Liver (tissue), 9 donors: ENCODE measurements around the gene PUSL1. TPM values are rescaled to one million over a fixed set of nuclear protein-coding genes. Genes with fewer than 3 reads are reported as not detected.

Experiments
- DNase-seq: peaks from one replicate; pipeline ENCODE4 v3.0.0-alpha.2; 2017; ENCODE audit warnings: low spot score
- H3K27ac ChIP-seq, 2 donors: one replicate each; pipeline ENCODE4 v1.7.0; 2013; ENCODE audit warnings: inconsistent platforms in 2 of 2, low read length in 2 of 2, control low read depth in 1 of 2, low read depth in 1 of 2, mild to moderate bottlenecking in 1 of 2
- H3K27me3 ChIP-seq, 4 donors: one replicate each; pipeline versions ENCODE4 v1.6.1 to v1.7.0; 2013; ENCODE audit warnings: low read length in 3 of 4, inconsistent platforms in 1 of 4, mild to moderate bottlenecking in 1 of 4, moderate library complexity in 1 of 4; ENCODE audit not compliant: control insufficient read depth in 4 of 4, insufficient read depth in 4 of 4
- H3K36me3 ChIP-seq, 4 donors: one replicate each; pipeline versions ENCODE4 v1.6.1 to v1.7.0; 2013; ENCODE audit warnings: low read length in 3 of 4, mild to moderate bottlenecking in 3 of 4, low read depth in 1 of 4, moderate library complexity in 1 of 4; ENCODE audit not compliant: control insufficient read depth in 4 of 4, insufficient read depth in 3 of 4
- H3K4me1 ChIP-seq, 4 donors: one replicate each; pipeline versions ENCODE4 v1.6.1 to v1.7.0; 2013; ENCODE audit warnings: low read length in 3 of 4, mild to moderate bottlenecking in 3 of 4, moderate library complexity in 1 of 4; ENCODE audit not compliant: control insufficient read depth in 4 of 4, insufficient read depth in 4 of 4
- H3K4me3 ChIP-seq, 3 donors: one replicate each; pipeline versions ENCODE4 v1.6.1 to v1.7.0; 2013; ENCODE audit warnings: low read length in 3 of 3, control low read depth in 1 of 3, low read depth in 1 of 3, mild to moderate bottlenecking in 1 of 3
- H3K9ac ChIP-seq, 2 donors: one replicate each; pipeline ENCODE4 v1.7.0; 2013; ENCODE audit warnings: low read length in 2 of 2, mild to moderate bottlenecking in 2 of 2, moderate library complexity in 2 of 2, control low read depth in 1 of 2, low read depth in 1 of 2
- H3K9me3 ChIP-seq, 4 donors: one replicate each; pipeline versions ENCODE4 v1.6.1 to v1.7.0; 2013; ENCODE audit warnings: low read length in 3 of 4; ENCODE audit not compliant: control insufficient read depth in 4 of 4
- ATF3 ChIP-seq: IDR thresholded peaks from 2 replicates; pipeline ENCODE4 v1.6.1; 2016; ENCODE audit warnings: antibody characterized with exemption
- CTCF ChIP-seq: fragments of 150-350 bp; IDR thresholded peaks from 2 replicates; pipeline ENCODE4 v1.5.1; 2017; ENCODE audit warnings: improper control_type of control experiment, low read depth, low read length; ENCODE audit not compliant: missing input control
- EGR1 ChIP-seq, 2 donors: IDR thresholded peaks; 2 replicates each; pipeline ENCODE4 v1.6.1; 2016 to 2018; ENCODE audit warnings: antibody characterized with exemption in 2 of 2, low read depth in 2 of 2
- FOXA1 ChIP-seq: IDR thresholded peaks from 2 replicates; pipeline ENCODE4 v1.6.1; 2016; ENCODE audit warnings: antibody characterized with exemption
- FOXA2 ChIP-seq: IDR thresholded peaks from 2 replicates; pipeline ENCODE4 v1.6.1; 2016; ENCODE audit warnings: antibody characterized with exemption
- GABPA ChIP-seq, 2 donors: IDR thresholded peaks in 1 of 2; conservative IDR thresholded peaks in 1 of 2; 2 replicates each; pipeline ENCODE4 v1.6.1; 2016; ENCODE audit warnings: antibody characterized with exemption in 2 of 2, mild to moderate bottlenecking in 1 of 2, moderate library complexity in 1 of 2
- HNF4A ChIP-seq, 2 donors: conservative IDR thresholded peaks; 2 replicates each; pipeline ENCODE4 v1.6.1; 2016; ENCODE audit warnings: antibody characterized with exemption in 2 of 2, mild to moderate bottlenecking in 2 of 2
- HNF4G ChIP-seq: IDR thresholded peaks from 2 replicates; pipeline ENCODE4 v1.6.1; 2016; ENCODE audit warnings: antibody characterized with exemption
- JUND ChIP-seq, 2 donors: IDR thresholded peaks; 2 replicates each; pipeline ENCODE4 v1.6.1; 2016; ENCODE audit warnings: antibody characterized with exemption in 2 of 2
- MAX ChIP-seq: IDR thresholded peaks from 2 replicates; pipeline ENCODE4 v1.6.1; 2016; ENCODE audit warnings: antibody characterized with exemption
- REST ChIP-seq: IDR thresholded peaks from 2 replicates; pipeline ENCODE4 v1.6.1; 2016; ENCODE audit warnings: antibody characterized with exemption, mild to moderate bottlenecking
- RXRA ChIP-seq, 2 donors: IDR thresholded peaks; 2 replicates each; pipeline ENCODE4 v1.6.1; 2017 to 2018; ENCODE audit warnings: antibody characterized with exemption in 2 of 2, mild to moderate bottlenecking in 1 of 2
- SP1 ChIP-seq: IDR thresholded peaks from 2 replicates; pipeline ENCODE4 v1.6.1; 2018; ENCODE audit warnings: antibody characterized with exemption, mild to moderate bottlenecking
- TAF1 ChIP-seq: conservative IDR thresholded peaks from 2 replicates; pipeline ENCODE4 v1.6.1; 2016; ENCODE audit warnings: antibody characterized with exemption, mild to moderate bottlenecking
- YY1 ChIP-seq: IDR thresholded peaks from 2 replicates; pipeline ENCODE4 v1.6.1; 2016; ENCODE audit warnings: antibody characterized with exemption, mild to moderate bottlenecking
- ZBTB33 ChIP-seq: IDR thresholded peaks from 2 replicates; pipeline ENCODE4 v1.6.1; 2016; ENCODE audit warnings: antibody characterized with exemption
- WGBS: extraction: QIAGEN DNeasy Blood & Tissue Kit; methylation state at CpG from one replicate; pipeline ENCODE4 v1.1.7; 2013; 5-methylcytosine and 5-hydroxymethylcytosine counted together
- polyA plus RNA-seq, 2 donors: library from polyadenylated mRNA; stranded (reverse) in 1 of 2; unstranded in 1 of 2; fragments of 200-250 nt in 1 of 2; fragments of >200 nt in 1 of 2; fragmentation: Nextera tagmentation in 1 of 2; extraction: Ambion mirVana in 1 of 2; gene quantifications; one replicate each; pipeline versions ENCODE4 v1.2.1 to v1.2.3, GENCODE V29; 2013 to 2015
- total RNA-seq, 2 donors: library from RNA; depleted of rRNA; stranded (reverse); fragments of >200 nt; gene quantifications; one replicate each; pipeline ENCODE4 v1.2.3, GENCODE V29; 2014
- donor health status: healthy.
- donor health status: healthy.
- donor health status: healthy.
- donor health status: healthy.
- donor health status: healthy.

Gene PUSL1
- total and polyA plus RNA-seq, 4 donors, result 9.3 to 14.9 (median 10.3) TPM

GRCh38 chr1:1284221-1285101 lies 23.9 kb upstream of the PUSL1 start:
- H3K9me3 ChIP-seq, result no peaks in the 10 kb centered on the region
- peaks cover 9 to 19% (median 14%) of the 10 kb centered on the region in 4 donors for H3K4me1 ChIP-seq
- H3K27ac ChIP-seq, result no peak overlapping the region
- H3K9ac ChIP-seq, result no peak overlapping the region
- no peak for DNase-seq
- TF ChIP-seq MAX, result no peak
- no peaks in the 10 kb centered on the region for H3K36me3 ChIP-seq
- no peak overlapping the region for H3K4me3 ChIP-seq
- 91% methylated on average over 32 of the region's 32 CpGs for WGBS
- H3K27me3 ChIP-seq, result no peaks in the 10 kb centered on the region

GRCh38 chr1:1285102-1285571 lies 23.3 kb upstream of the PUSL1 start:
- H3K9me3 ChIP-seq, result no peaks in the 10 kb centered on the region
- no peak overlapping the region for H3K27ac ChIP-seq
- H3K9ac ChIP-seq, result no peak overlapping the region
- H3K4me3 ChIP-seq, result no peak overlapping the region
- TF ChIP-seq YY1 (no peak), TAF1 (no peak), HNF4A (conservative IDR thresholded peaks at IDR 0.05) (no peak), GABPA (IDR thresholded peaks at IDR 0.05 in 1 of 2, conservative IDR thresholded peaks at IDR 0.05 in 1 of 2) (no peak), MAX (no peak), EGR1 (IDR thresholded peaks at IDR 0.05; ENCODE audit: low read depth in 2 of 2) (no peak), JUND (IDR thresholded peaks at IDR 0.05) (no peak), RXRA (IDR thresholded peaks at IDR 0.05) (no peak), FOXA2 (no peak)
- no peaks in the 10 kb centered on the region for H3K36me3 ChIP-seq
- peaks cover 9 to 20% (median 14%) of the 10 kb centered on the region in 4 donors for H3K4me1 ChIP-seq
- 95% methylated on average over 22 of the region's 22 CpGs for WGBS
- H3K27me3 ChIP-seq, result no peaks in the 10 kb centered on the region
- no peak for DNase-seq

- DNase-seq, result no peak
- Histone ChIP-seq H3K36me3 (no peaks in the 10 kb centered on the region), H3K9me3 (no peaks in the 10 kb centered on the region), H3K27ac (no peak overlapping the region), H3K27me3 (no peaks in the 10 kb centered on the region), H3K9ac (no peak overlapping the region), H3K4me1 (peaks cover 9 to 25% (median 18%) of the 10 kb centered on the region in 4 donors), H3K4me3 (no peak overlapping the region)
- WGBS, result 78% methylated on average over 37 of the region's 37 CpGs
- TF ChIP-seq FOXA2 (no peak), ATF3 (no peak), TAF1 (no peak), HNF4G (no peak), YY1 (no peak), HNF4A (conservative IDR thresholded peaks at IDR 0.05) (no peak), REST (no peak), CTCF (no peak), MAX (no peak), RXRA (IDR thresholded peaks at IDR 0.05) (no peak), ZBTB33 (no peak), GABPA (IDR thresholded peaks at IDR 0.05 in 1 of 2, conservative IDR thresholded peaks at IDR 0.05 in 1 of 2) (no peak), SP1 (no peak), JUND (IDR thresholded peaks at IDR 0.05) (no peak), FOXA1 (no peak)
Observed at GRCh38 chr1:1285611-1286311, 22.6 kb upstream of the PUSL1 start.
